ENCODE measurements around the gene NEURL1B.

Gene NEURL1B

DNA sequence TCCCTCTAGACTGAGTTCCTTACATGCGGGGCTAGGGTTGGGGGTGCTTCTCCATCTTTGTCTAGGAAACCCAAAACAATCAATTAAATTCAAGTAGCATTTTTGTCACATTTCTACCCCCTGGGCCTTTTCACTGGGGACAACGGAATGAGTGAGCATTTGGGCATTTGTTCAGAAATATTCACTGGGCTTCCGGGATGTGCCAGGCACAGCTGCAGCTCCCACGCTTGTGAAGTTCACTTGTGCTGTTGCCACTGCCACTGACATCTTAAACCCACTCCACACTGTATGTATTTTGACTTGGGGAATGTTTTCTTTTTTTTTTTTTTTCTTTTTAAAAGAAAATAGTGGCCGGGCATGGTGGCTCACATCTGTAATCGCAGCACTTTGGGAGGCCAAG is 98.3 kb downstream of the NEURL1B start:
- DNase-seq, result no peak

DNA sequence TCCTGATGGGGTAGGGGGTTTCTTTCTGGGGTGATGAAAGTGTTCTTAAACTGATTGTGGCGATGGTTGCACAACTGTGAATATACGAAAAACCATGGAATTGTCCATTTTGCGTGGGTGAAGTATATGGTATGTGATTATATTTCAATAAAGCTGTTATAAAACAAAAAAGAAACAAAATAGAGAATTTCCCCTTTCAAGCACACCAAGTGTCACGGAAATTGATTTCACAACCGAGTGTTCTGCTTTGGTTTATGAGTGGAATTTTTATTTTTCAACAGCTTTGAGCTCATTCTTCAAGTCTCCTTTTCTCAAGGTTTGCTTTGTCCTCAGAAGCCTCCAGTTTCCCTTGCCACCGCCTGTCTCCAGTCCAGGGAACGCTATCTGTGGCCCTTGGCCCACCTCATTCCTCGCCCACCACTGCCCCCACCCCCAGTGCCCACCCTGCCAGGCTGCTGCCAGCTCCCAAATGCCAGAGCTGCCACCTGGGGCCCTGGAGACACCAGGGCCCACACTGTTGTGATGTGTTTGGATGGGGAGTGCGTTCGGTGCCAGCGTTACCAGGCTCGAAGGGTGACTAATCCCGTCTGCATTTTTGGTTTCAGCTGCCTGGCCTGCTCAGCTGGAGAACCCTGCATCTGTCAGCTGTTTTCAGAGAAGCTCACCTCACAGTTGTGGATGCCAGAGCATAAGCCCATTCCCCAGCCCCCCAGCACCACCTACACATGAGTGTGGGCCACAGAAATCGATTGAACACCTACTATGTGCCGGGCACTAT is 99.6 kb downstream of the NEURL1B start:
- peak; percentile 90 for DNase-seq
